ENCODE data around the gene GRAMD4.
A peak's percentile ranks its signal among the peaks of the same experiment; 100 is the strongest.
"Not testable (repeated sequence)": the region's sequence is repeated elsewhere in the genome, so short reads cannot be mapped to it uniquely, and the experiment has no call there.

Gene GRAMD4

DNA sequence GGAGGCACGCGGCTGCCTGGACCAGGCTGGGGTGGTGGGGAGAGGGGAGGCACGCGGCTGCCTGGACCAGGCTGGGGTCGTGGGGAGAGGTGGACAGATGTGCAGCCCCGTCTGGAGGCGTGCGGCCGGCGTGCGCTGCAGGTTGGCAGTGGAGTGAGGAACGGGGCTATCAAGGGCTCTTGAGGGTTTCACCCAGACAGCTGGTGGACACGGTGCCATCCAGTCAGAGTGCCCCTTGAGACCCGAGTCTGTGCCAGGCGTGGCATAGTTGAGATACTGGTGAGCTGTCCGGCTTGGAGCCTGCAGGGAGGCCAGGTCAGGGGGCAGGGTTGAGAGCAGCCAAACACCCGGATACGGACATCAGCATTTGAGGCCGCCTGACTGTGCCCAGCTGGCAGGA lies 1.5 kb upstream of the GRAMD4 start:
- Mint-ChIP-seq H3K4me1 (peaks cover 41% of the 10 kb centered on the region), H3K9me3 (no peaks in the 10 kb centered on the region), H3K27me3 (ENCODE audit: low read depth, poor library complexity) (no peaks in the 10 kb centered on the region), H3K27ac (no peak overlapping the region), H3K4me3 (no peak overlapping the region), H3K36me3 (ENCODE audit: low read depth) (no peaks in the 10 kb centered on the region)
- TF ChIP-seq, protein P1, sequence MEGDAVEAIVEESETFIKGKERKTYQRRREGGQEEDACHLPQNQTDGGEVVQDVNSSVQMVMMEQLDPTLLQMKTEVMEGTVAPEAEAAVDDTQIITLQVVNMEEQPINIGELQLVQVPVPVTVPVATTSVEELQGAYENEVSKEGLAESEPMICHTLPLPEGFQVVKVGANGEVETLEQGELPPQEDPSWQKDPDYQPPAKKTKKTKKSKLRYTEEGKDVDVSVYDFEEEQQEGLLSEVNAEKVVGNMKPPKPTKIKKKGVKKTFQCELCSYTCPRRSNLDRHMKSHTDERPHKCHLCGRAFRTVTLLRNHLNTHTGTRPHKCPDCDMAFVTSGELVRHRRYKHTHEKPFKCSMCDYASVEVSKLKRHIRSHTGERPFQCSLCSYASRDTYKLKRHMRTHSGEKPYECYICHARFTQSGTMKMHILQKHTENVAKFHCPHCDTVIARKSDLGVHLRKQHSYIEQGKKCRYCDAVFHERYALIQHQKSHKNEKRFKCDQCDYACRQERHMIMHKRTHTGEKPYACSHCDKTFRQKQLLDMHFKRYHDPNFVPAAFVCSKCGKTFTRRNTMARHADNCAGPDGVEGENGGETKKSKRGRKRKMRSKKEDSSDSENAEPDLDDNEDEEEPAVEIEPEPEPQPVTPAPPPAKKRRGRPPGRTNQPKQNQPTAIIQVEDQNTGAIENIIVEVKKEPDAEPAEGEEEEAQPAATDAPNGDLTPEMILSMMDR (IDR thresholded peaks at IDR 0.05) = no peak
- DNase-seq = no peak

DNA sequence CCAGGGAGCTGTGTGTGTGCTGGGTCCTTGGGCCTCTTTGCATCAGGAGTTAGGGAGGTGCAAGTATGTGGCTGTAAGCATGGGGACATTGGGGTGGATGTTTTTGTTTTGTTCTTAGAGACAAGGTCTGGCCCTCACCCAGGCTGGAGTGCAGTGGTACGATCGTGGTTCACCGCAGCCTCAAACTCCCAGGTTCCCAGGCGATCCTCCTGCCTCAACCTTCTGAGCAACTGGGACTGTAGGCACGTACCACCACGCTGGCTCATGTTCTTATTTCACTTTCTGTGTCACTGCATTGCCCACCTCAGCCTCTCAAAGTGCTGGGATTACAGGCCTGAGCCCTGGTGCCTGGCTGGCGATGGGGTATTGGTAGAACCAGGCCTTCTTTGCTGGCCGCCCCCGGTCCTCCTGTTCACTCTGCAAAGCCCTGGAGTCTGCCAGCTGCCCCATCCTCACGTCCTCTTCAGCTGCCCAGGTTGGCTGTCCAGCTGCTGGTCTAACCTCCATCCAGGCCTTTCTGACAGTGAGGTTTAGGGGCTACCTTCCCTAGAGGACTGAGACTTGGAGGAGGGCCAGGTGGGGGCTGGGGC lies 851 bp upstream of the GRAMD4 start:
- Mint-ChIP-seq H3K4me3 (no peak overlapping the region), H3K27me3 (ENCODE audit: low read depth, poor library complexity) (no peaks in the 10 kb centered on the region), H3K4me1 (peaks cover 34% of the 10 kb centered on the region), H3K9me3 (no peaks in the 10 kb centered on the region), H3K36me3 (ENCODE audit: low read depth) (no peaks in the 10 kb centered on the region), H3K27ac (peak overlapping the region; percentile 85)
- DNase-seq = no peak
- TF ChIP-seq, protein P1 (IDR thresholded peaks at IDR 0.05) = no peak

DNA sequence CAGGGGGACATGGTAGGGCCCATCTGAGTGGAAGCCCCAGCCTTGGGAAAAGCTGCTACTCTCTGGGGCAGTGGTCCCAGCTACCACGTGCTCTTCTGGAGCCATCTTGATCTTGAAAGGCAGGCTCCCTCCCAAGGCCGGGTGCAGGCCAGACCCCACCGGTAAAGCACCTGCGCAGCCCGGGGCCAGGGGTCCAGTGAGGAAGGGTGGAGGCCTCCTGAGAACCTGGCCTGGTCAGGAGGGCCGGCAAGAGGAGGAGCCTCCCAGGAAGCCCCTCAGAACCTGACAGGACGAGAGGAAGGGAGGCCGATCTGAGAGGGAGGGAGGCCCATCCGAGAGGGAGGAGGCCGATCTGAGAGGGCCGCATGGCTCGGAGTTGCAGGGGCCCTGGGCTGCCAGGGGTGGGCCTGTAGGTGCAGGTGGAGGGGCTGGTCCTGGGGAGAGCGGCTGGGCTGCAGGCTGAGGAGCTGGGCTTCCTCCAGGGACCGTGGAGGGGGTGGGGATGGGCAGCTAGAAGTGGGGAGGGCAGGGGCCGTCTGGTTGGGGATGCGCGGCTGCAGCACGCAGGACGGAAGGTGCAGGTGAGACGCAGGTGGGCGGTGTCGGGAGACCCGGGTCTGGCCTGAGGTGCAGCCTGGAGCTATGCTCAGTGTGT lies 529 bp downstream of the GRAMD4 start:
- H3K27ac Mint-ChIP-seq = no peak overlapping the region
- H3K27me3 Mint-ChIP-seq (ENCODE audit: low read depth, poor library complexity) = no peaks in the 10 kb centered on the region
- no peaks in the 10 kb centered on the region for H3K9me3 Mint-ChIP-seq
- peaks cover 2% of the 10 kb centered on the region for H3K36me3 Mint-ChIP-seq (ENCODE audit: low read depth)
- DNase-seq = no peak
- TF ChIP-seq, protein P1 (IDR thresholded peaks at IDR 0.05) = no peak
- H3K4me3 Mint-ChIP-seq = no peak overlapping the region
- H3K4me1 Mint-ChIP-seq = peaks cover 41% of the 10 kb centered on the region

DNA sequence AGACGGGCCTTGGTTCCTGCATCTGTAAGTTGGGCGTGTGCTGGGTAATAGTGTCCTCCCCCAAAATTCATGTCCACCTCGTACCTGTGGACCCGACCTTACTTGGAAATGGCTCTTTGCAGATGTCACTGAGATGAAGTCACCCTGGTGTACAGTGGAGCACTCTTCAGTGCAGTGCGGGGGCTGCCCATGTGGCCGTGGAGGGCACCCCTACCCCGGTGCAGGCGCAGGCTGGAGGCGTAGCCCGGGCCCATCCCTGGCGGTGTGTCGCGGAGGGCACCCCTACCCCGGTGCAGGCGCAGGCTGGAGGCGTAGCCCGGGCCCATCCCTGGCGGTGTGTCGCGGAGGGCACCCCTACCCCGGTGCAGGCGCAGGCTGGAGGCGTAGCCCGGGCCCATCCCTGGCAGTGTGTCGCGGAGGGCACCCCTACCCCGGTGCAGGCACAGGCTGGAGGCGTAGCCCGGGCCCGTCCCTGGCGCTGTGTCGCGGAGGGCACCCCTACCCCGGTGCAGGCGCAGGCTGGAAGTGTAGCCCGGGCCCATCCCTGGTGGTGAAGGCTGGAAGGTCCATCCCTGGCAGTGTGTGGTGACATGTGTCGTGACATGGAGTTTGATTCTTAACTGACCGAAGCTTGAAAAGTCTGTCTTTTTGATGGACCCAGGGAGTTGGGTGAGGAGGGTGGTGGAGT lies 1.2 kb downstream of the GRAMD4 start:
- DNase-seq; H3K9me3 Mint-ChIP-seq; H3K27me3 Mint-ChIP-seq (ENCODE audit: low read depth, poor library complexity); H3K36me3 Mint-ChIP-seq (ENCODE audit: low read depth); H3K4me3 Mint-ChIP-seq: not testable (repeated sequence)
- Mint-ChIP-seq H3K4me1 (peaks cover 45% of the 10 kb centered on the region), H3K27ac (peak overlapping the region; percentile 57)

DNA sequence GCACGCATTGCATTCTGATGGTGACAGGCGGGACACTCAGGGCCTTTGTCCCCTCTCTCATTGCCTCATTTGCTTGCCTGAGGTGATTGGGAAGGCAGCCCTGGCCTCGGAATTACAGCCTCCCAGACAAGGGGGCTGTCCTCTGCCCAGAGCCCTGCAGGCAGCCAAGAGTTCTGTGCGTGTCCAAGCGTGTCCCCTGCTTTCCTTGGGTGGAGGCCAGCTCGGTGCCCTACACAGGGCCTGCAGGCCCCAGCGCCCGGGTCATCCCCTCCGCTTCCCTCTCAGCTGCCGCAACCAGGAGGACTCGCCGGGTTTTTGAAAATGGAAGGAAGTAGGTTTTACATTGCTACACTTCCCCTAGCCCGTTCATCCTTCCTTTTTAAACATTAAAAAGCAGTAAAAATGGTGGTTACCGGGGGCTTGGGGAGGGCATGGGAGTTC lies 1.9 kb downstream of the GRAMD4 start:
- H3K36me3 Mint-ChIP-seq (ENCODE audit: low read depth) = peaks cover 7% of the 10 kb centered on the region
- no peak for DNase-seq
- TF ChIP-seq, protein P1 (IDR thresholded peaks at IDR 0.05) = no peak
- H3K4me1 Mint-ChIP-seq = peaks cover 52% of the 10 kb centered on the region
- peak overlapping the region; percentile 57 for H3K27ac Mint-ChIP-seq
- H3K9me3 Mint-ChIP-seq = no peaks in the 10 kb centered on the region
- no peak overlapping the region for H3K4me3 Mint-ChIP-seq
- H3K27me3 Mint-ChIP-seq (ENCODE audit: low read depth, poor library complexity) = no peaks in the 10 kb centered on the region

DNA sequence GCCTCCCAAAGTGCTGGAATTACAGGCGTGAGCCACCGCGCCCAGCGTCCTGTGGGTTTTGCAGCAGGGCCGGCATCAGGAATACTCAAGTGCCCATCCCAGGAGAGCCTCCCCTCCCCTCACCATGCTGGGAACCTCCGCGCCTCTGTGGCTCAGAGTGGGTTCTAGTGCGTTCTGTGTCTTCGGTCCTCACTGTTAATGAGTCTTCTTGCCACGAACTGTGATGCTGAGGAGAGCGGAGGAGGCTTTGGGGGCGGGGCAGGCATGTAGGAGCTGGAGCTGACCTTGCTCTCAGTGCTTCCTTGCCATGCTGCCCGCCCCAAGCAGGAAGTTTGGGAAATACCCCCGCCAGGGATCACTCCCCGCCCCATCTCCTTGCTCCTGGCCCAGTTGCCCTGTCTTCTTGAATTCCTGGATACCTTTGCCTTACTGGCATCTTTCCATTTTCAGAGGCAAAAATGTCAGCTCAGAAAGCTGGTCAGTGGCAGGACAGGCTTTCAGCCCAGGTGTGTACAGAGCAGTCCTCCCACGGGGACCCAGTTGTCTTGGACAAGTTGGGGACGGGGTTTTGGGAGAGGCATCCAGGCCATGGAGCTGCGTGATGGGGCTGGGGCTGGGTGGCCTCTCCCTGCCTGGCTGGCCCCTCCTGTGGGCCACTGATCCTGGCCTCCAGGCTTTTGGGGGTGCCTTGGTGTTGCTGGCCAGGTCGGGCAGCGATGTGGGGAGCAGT lies 5.1 kb downstream of the GRAMD4 start:
- DNase-seq = no peak
- TF ChIP-seq, protein P1 (IDR thresholded peaks at IDR 0.05) = no peak
- H3K4me1 Mint-ChIP-seq = peaks cover 45% of the 10 kb centered on the region
- H3K36me3 Mint-ChIP-seq (ENCODE audit: low read depth) = peaks cover 25% of the 10 kb centered on the region
- no peaks in the 10 kb centered on the region for H3K9me3 Mint-ChIP-seq
- H3K27me3 Mint-ChIP-seq (ENCODE audit: low read depth, poor library complexity) = peaks cover 3% of the 10 kb centered on the region
- no peak overlapping the region for H3K4me3 Mint-ChIP-seq
- H3K27ac Mint-ChIP-seq = no peak overlapping the region
